ENCODE data around the gene TTC28. TPM values are rescaled to one million over a fixed set of nuclear protein-coding genes. Genes with fewer than 3 reads are reported as not detected.

Gene TTC28
- total and polyA plus RNA-seq, 7 donors = 1.2 to 12.1 (median 3.5) TPM

DNA sequence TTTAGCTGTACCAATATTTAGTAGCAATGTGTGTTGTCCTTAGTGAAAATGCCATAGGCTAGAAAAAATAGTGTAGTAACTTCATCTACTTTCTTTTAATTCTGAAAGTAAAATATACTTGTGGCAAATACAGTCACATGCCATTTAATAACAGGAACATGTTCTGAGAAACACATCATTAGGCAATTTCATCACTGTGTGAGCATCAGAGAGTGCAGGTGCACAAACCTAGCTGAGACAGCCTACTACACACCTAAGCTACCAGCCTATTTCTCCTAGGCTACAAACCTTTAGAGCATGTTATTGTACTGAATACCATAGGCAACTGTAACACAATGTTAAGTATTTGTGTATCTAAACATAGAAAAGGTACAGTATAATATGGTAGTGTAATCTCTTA lies 633.5 kb downstream of the TTC28 start:
- ATAC-seq (no peak), DNase-seq (no peak)
- Histone ChIP-seq H3K36me3 (ENCODE audit: insufficient read depth in 1 of 2, low read depth in 1 of 2) (no peaks in the 10 kb centered on the region), H3K4me3 (no peak overlapping the region), H3K4me1 (no peaks in the 10 kb centered on the region), H3K27me3 (ENCODE audit: insufficient read depth in 3 of 3, low read length in 2 of 3) (no peaks in the 10 kb centered on the region), H3K27ac (no peak overlapping the region), H3K9me3 (peaks cover 4% of the 10 kb centered on the region)
- intact Hi-C loops (cut with DNase I) = loop anchor here in 1 of 2 donors (10.0 kb wide), 1 partner anchor 769 kb away; no protein-coding TSS in a partner anchor
- TF ChIP-seq CTCF (IDR thresholded peaks at IDR 0.05) = no peak

GRCh38 chr22:28044546-28045173 lies 635.0 kb downstream of the TTC28 start:
- 87 to 93% (median 88%) methylated on average over 7 of the region's 7 CpGs for whole genome bisulfite sequencing, 3 donors
- Histone ChIP-seq H3K27ac (no peak overlapping the region), H3K27me3 (ENCODE audit: insufficient read depth in 3 of 3, low read length in 2 of 3) (no peaks in the 10 kb centered on the region), H3K4me1 (no peaks in the 10 kb centered on the region), H3K4me3 (no peak overlapping the region), H3K36me3 (ENCODE audit: insufficient read depth in 1 of 2, low read depth in 1 of 2) (no peaks in the 10 kb centered on the region), H3K9me3 (peaks cover 4% of the 10 kb centered on the region)
- no peak for TF ChIP-seq CTCF (IDR thresholded peaks at IDR 0.05)
- ATAC-seq (no peak), DNase-seq (no peak)
- intact Hi-C loops (cut with DNase I) = loop anchor here (2.0 to 10.0 kb wide), 2 partner anchors 770 to 788 kb away; no protein-coding TSS in a partner anchor

- Histone ChIP-seq H3K27me3 (ENCODE audit: insufficient read depth in 3 of 3, low read length in 2 of 3) (no peaks in the 10 kb centered on the region), H3K4me1 (no peaks in the 10 kb centered on the region), H3K27ac (no peak overlapping the region), H3K9me3 (peaks cover 4% of the 10 kb centered on the region), H3K36me3 (ENCODE audit: insufficient read depth in 1 of 2, low read depth in 1 of 2) (no peaks in the 10 kb centered on the region), H3K4me3 (no peak overlapping the region)
- 72 to 84% (median 79%) methylated on average over 2 of the region's 2 CpGs for WGBS, 3 donors
- no peak for DNase-seq
- TF ChIP-seq CTCF (IDR thresholded peaks at IDR 0.05) = no peak
- intact Hi-C loops (cut with DNase I) = loop anchor here in 1 of 2 donors (10.0 kb wide), 1 partner anchor 772 kb away; no protein-coding TSS in a partner anchor
- ATAC-seq = no peak
These were observed 636.4 kb downstream of the TTC28 start for GRCh38 chr22:28043266-28043665.

- intact Hi-C loops (cut with DNase I) = no loop called here
- Histone ChIP-seq H3K36me3 (ENCODE audit: insufficient read depth in 1 of 2, low read depth in 1 of 2) (no peaks in the 10 kb centered on the region), H3K9me3 (no peaks in the 10 kb centered on the region), H3K4me1 (peaks cover 45% of the 10 kb centered on the region), H3K27me3 (ENCODE audit: insufficient read depth in 3 of 3, low read length in 2 of 3) (no peaks in the 10 kb centered on the region), H3K27ac (peak overlapping the region; percentile 82), H3K4me3 (peak overlapping the region; percentile 50)
- DNase-seq (peak; percentile 89 to 95), ATAC-seq (peak; percentile 95 to 99 (median 98))
- 1 to 6% (median 5%) methylated on average over 7 of the region's 7 CpGs for whole genome bisulfite sequencing, 3 donors
- TF ChIP-seq CTCF (IDR thresholded peaks at IDR 0.05) = no peak
These were observed 644.8 kb downstream of the TTC28 start for GRCh38 chr22:28034760-28035401.

All from psoas muscle (tissue), 8 donors.